ENCODE measurements around the gene TGFBR3L.
A peak's percentile ranks its signal among the peaks of the same experiment; 100 is the strongest.

- TF ChIP-seq CTCF (conservative IDR thresholded peaks at IDR 0.05; ENCODE audit: low read depth in 2 of 2) (peak; percentile 57 to 68), EZH2phosphoT487 (IDR thresholded peaks at IDR 0.05; ENCODE audit: unreplicated experiment) (no peak)
Measured at GRCh38 chr19:7928741-7929701, 14.4 kb downstream of the TGFBR3L start.

Data from GM23338 (cell line).